ENCODE measurements around the gene TMEM187. TPM values are rescaled to one million over a fixed set of nuclear protein-coding genes. Genes with fewer than 3 reads are reported as not detected.

TMEM187 gene
- total RNA-seq, 1 donor from 2014 or later, result 2.4 TPM

- no peak for DNase-seq (ENCODE audit: low spot score)
- Mint-ChIP-seq H3K27ac (no peak overlapping the region), H3K4me1 (peaks cover 1% of the 10 kb centered on the region), H3K9me3 (peaks cover 17% of the 10 kb centered on the region), H3K36me3 (peaks cover 5% of the 10 kb centered on the region), H3K4me3 (no peak overlapping the region), H3K27me3 (ENCODE audit: insufficient read depth, low read depth) (peaks cover 8% of the 10 kb centered on the region)
- Histone ChIP-seq H3K4me3 (no peak overlapping the region), H2AFZ (replicated peaks) (no peak overlapping the region), H4K20me1 (ENCODE audit: low read depth) (no peaks in the 10 kb centered on the region), H3F3A (ENCODE audit: low read depth) (no peaks in the 10 kb centered on the region), H3K36me3 (no peaks in the 10 kb centered on the region), H3K4me2 (no peak overlapping the region), H3K27me3 (no peaks in the 10 kb centered on the region), H3K9me3 (ENCODE audit: low read depth) (no peaks in the 10 kb centered on the region), H3K9ac (no peak overlapping the region), H3K27ac (no peak overlapping the region), H3K4me1 (no peaks in the 10 kb centered on the region), H3K79me2 (ENCODE audit: low read depth) (no peaks in the 10 kb centered on the region)
- no peak for TF ChIP-seq CTCF (IDR thresholded peaks at IDR 0.05)
- no peak for TF ChIP-seq EZH2 (IDR thresholded peaks at IDR 0.05)
- no peak for TF ChIP-seq EZH2phosphoT487 (IDR thresholded peaks at IDR 0.05)
These were observed 36.0 kb downstream of the TMEM187 start for GRCh38 chrX:154008521-154008920.

- no peaks in the 10 kb centered on the region for H3K4me1 ChIP-seq
- no peaks in the 10 kb centered on the region for H3K9me3 ChIP-seq (ENCODE audit: low read depth)
- no peaks in the 10 kb centered on the region for H3K36me3 ChIP-seq
- Mint-ChIP-seq H3K4me3 (no peak overlapping the region), H3K9me3 (peaks cover 17% of the 10 kb centered on the region), H3K4me1 (peaks cover 4% of the 10 kb centered on the region), H3K27ac (peak overlapping the region; percentile 42), H3K36me3 (peaks cover 5% of the 10 kb centered on the region), H3K27me3 (ENCODE audit: insufficient read depth, low read depth) (peaks cover 6% of the 10 kb centered on the region)
- H3K27me3 ChIP-seq, result no peaks in the 10 kb centered on the region
- no peaks in the 10 kb centered on the region for H3F3A ChIP-seq (ENCODE audit: low read depth)
- no peak overlapping the region for H3K9ac ChIP-seq
- TF ChIP-seq CTCF (IDR thresholded peaks at IDR 0.05) (no peak), EZH2phosphoT487 (IDR thresholded peaks at IDR 0.05) (no peak), EZH2 (IDR thresholded peaks at IDR 0.05) (no peak)
- H3K79me2 ChIP-seq (ENCODE audit: low read depth), result no peaks in the 10 kb centered on the region
- no peak overlapping the region for H2AFZ ChIP-seq (replicated peaks)
- no peaks in the 10 kb centered on the region for H4K20me1 ChIP-seq (ENCODE audit: low read depth)
- no peak overlapping the region for H3K27ac ChIP-seq
- no peak overlapping the region for H3K4me2 ChIP-seq
- no peak overlapping the region for H3K4me3 ChIP-seq
- DNase-seq (ENCODE audit: low spot score), result no peak
These were observed 38.0 kb downstream of the TMEM187 start for GRCh38 chrX:154010330-154011087.

GRCh38 chrX:154011376-154012335 lies 39.1 kb downstream of the TMEM187 start:
- no peak overlapping the region for H2AFZ ChIP-seq (replicated peaks)
- peaks cover 17% of the 10 kb centered on the region for H3K9me3 Mint-ChIP-seq
- H3K79me2 ChIP-seq (ENCODE audit: low read depth), result no peaks in the 10 kb centered on the region
- H3K4me3 ChIP-seq, result no peak overlapping the region
- no peaks in the 10 kb centered on the region for H4K20me1 ChIP-seq (ENCODE audit: low read depth)
- H3K27ac Mint-ChIP-seq, result no peak overlapping the region
- no peaks in the 10 kb centered on the region for H3K9me3 ChIP-seq (ENCODE audit: low read depth)
- no peaks in the 10 kb centered on the region for H3K36me3 Mint-ChIP-seq
- no peak overlapping the region for H3K4me2 ChIP-seq
- H3K4me1 Mint-ChIP-seq, result peaks cover 4% of the 10 kb centered on the region
- DNase-seq (ENCODE audit: low spot score), result no peak
- TF ChIP-seq EZH2phosphoT487 (IDR thresholded peaks at IDR 0.05) (no peak), CTCF (IDR thresholded peaks at IDR 0.05) (no peak)
- H3K9ac ChIP-seq, result no peak overlapping the region
- H3K4me1 ChIP-seq, result no peaks in the 10 kb centered on the region
- no peaks in the 10 kb centered on the region for H3F3A ChIP-seq (ENCODE audit: low read depth)
- H3K36me3 ChIP-seq, result no peaks in the 10 kb centered on the region
- no peak overlapping the region for H3K27ac ChIP-seq
- H3K27me3 ChIP-seq, result no peaks in the 10 kb centered on the region
- no peak overlapping the region for H3K4me3 Mint-ChIP-seq
- peaks cover 3% of the 10 kb centered on the region for H3K27me3 Mint-ChIP-seq (ENCODE audit: insufficient read depth, low read depth)

All from neural progenitor cell (in vitro differentiated cells).